HepG2 (cell line): ENCODE measurements around the gene ATP11C. TPM values are rescaled to one million over a fixed set of nuclear protein-coding genes. Genes with fewer than 3 reads are reported as not detected.

Experiments
- ATAC-seq: fragments of 200-7000 bp; cut with Tn5 transposase; 3 replicates; pipeline ENCODE4 v1.9.1; 2020; ENCODE audit warnings: mild to moderate bottlenecking, moderate library complexity
- BruUV-seq: library from RNA; stranded (reverse); fragments of 400-500 nt; replicated peaks from 2 replicates; lab custom pipeline; 2021; lab: Mats Ljungman, UMichigan
- CTCF ChIA-PET: fragments of 300-600 bp; formaldehyde crosslinking; extraction: SDS; loops from one replicate; lab custom pipeline; 2021; ENCODE audit warnings: low total read pairs, inconsistent platforms, low intra/inter-chr PET ratio; lab: Yijun Ruan, JAX
- POLR2A ChIA-PET: fragments of 350-600 bp; sonication (Branson Sonifier 250); formaldehyde crosslinking; loops from one replicate; lab custom pipeline; 2020; ENCODE audit warnings: antibody characterized with exemption, inconsistent platforms; lab: Yijun Ruan, JAX
- DNase-seq: peaks from one replicate; pipeline ENCODE4 v3.0.0-alpha.2; 2015; ENCODE audit warnings: low spot score
- FAIRE-seq: peaks from 3 replicates; lab custom pipeline; 2011; peaks lifted over from hg19 to GRCh38; lab: Jason Lieb, UNC
- H2AFZ ChIP-seq: one replicate; pipeline ENCODE4 v1.6.1; 2011; ENCODE audit warnings: low read length, inconsistent platforms
- H3K27ac ChIP-seq: fragments of 300-600 bp; 3 replicates; pipeline ENCODE4 v1.8.0; 2011; ENCODE audit warnings: mixed run types, mild to moderate bottlenecking, mixed read lengths, low read length, inconsistent platforms; ENCODE audit not compliant: insufficient read depth; ENCODE audit errors: extremely low read length
- H3K27me3 ChIP-seq, 2 experiments: fragments of 200-600 bp in 1 of 2; 2 replicates in 1 of 2; 3 replicates in 1 of 2; pipeline versions ENCODE4 v1.6.0 to v1.8.0; 2011; ENCODE audit warnings: low read length in 2 of 2, mild to moderate bottlenecking in 2 of 2, moderate library complexity in 2 of 2, inconsistent platforms in 1 of 2; ENCODE audit not compliant: insufficient read depth in 2 of 2, control insufficient read depth in 1 of 2
- H3K36me3 ChIP-seq, 2 experiments: fragments of 200-600 bp in 1 of 2; replicated peaks in 1 of 2; 2 replicates in 1 of 2; 3 replicates in 1 of 2; pipeline versions ENCODE4 v1.5.1 to v1.8.0; 2011; ENCODE audit warnings: low read length in 2 of 2, inconsistent platforms in 1 of 2; ENCODE audit not compliant: insufficient read depth in 2 of 2, control insufficient read depth in 1 of 2
- H3K4me1 ChIP-seq: 2 replicates; pipeline ENCODE4 v1.5.1; 2012; ENCODE audit warnings: low read length, inconsistent platforms; ENCODE audit not compliant: insufficient read depth
- H3K4me2 ChIP-seq: 2 replicates; pipeline ENCODE4 v1.6.0; 2011; ENCODE audit warnings: low read depth, low read length, inconsistent platforms
- H3K4me3 ChIP-seq, 3 experiments: fragments of 200-600 bp in 1 of 3; sonication (generic), shearing (Covaris generic) in 1 of 3; replicated peaks in 1 of 3; 2 replicates each; pipeline ENCODE4 v1.5.1; 2011 to 2016; ENCODE audit warnings: low read length in 3 of 3, inconsistent platforms in 2 of 3, low read depth in 2 of 3, mild to moderate bottlenecking in 2 of 3, control low read depth in 1 of 3, mixed read lengths in 1 of 3; ENCODE audit not compliant: insufficient read depth in 1 of 3
- H3K79me2 ChIP-seq: one replicate; pipeline ENCODE4 v1.6.1; 2011; ENCODE audit warnings: low read length, inconsistent platforms; ENCODE audit not compliant: insufficient read depth
- H3K9ac ChIP-seq: 2 replicates; pipeline ENCODE4 v1.6.0; 2011; ENCODE audit warnings: mild to moderate bottlenecking, low read depth, low read length, inconsistent platforms; ENCODE audit not compliant: insufficient read depth
- H3K9me3 ChIP-seq: 2 replicates; pipeline ENCODE4 v1.5.1; 2012; ENCODE audit warnings: mild to moderate bottlenecking, low read length
- H4K20me1 ChIP-seq: 2 replicates; pipeline ENCODE4 v1.6.0; 2011; ENCODE audit warnings: inconsistent platforms, mild to moderate bottlenecking, low read length, moderate library complexity; ENCODE audit not compliant: insufficient read depth
- AKAP8 ChIP-seq: sonication (generic); formaldehyde crosslinking; IDR thresholded peaks from 2 replicates; pipeline ENCODE4 v1.5.1; 2020; ENCODE audit warnings: mild to moderate bottlenecking, missing genetic modification reagents
- CBX5 ChIP-seq: sonication (generic); formaldehyde crosslinking; IDR thresholded peaks from 2 replicates; pipeline ENCODE4 v1.4.0; 2020; ENCODE audit warnings: missing genetic modification reagents, borderline replicate concordance
- DNMT1 ChIP-seq: sonication (generic); formaldehyde crosslinking; IDR thresholded peaks from 2 replicates; pipeline ENCODE4 v1.5.1; 2020; ENCODE audit warnings: mild to moderate bottlenecking, missing genetic modification reagents
- FOXK2 ChIP-seq: fragments of 450-650 bp; IDR thresholded peaks from 2 replicates; pipeline ENCODE4 v1.6.1; 2016
- HMG20A ChIP-seq: IDR thresholded peaks from 2 replicates; pipeline ENCODE4 v1.6.1; 2016; ENCODE audit warnings: borderline replicate concordance
- NFAT5 ChIP-seq: sonication (generic); formaldehyde crosslinking; IDR thresholded peaks from 2 replicates; pipeline ENCODE4 v1.4.0; 2020; ENCODE audit warnings: missing genetic modification reagents
- SMARCC2 ChIP-seq: fragments of 450-650 bp; IDR thresholded peaks from 2 replicates; pipeline ENCODE4 v1.6.1; 2017; ENCODE audit warnings: antibody characterized with exemption, mild to moderate bottlenecking
- ZFP82 ChIP-seq: sonication (generic); formaldehyde crosslinking; IDR thresholded peaks from 2 replicates; pipeline ENCODE4 v1.5.1; 2020; ENCODE audit warnings: mild to moderate bottlenecking, missing genetic modification reagents, borderline replicate concordance
- ZNF205 ChIP-seq: IDR thresholded peaks from 2 replicates; pipeline ENCODE4 v1.6.1; 2018; ENCODE audit warnings: missing biosample characterization, missing genetic modification reagents
- ZNF720 ChIP-seq: sonication (generic); formaldehyde crosslinking; IDR thresholded peaks from 2 replicates; pipeline ENCODE4 v1.4.0; 2020; ENCODE audit warnings: missing genetic modification reagents
- WGBS: methylation state at CpG from one replicate; pipeline ENCODE4 v1.1.6; 2017; ENCODE audit warnings: low lambda C conversion rate; 5-methylcytosine and 5-hydroxymethylcytosine counted together
- in situ Hi-C: cut with HindIII; loops from 2 replicates; pipeline ENCODE4 v1.10.0; 2017; ENCODE audit warnings: low pct_unique_long_range_greater_than_20kb; ENCODE audit not compliant: extremely low pct_ligation_motif_present
- intact Hi-C: fragments of 100-400 bp; cut with micrococcal nuclease; formaldehyde crosslinking; loops from one replicate; pipeline ENCODE4 v1.10.0; 2022; ENCODE audit not compliant: unreplicated experiment
- polyA plus RNA-seq, 8 experiments: library from polyadenylated mRNA; depleted of rRNA in 3 of 8; stranded (reverse) in 7 of 8; unstranded in 1 of 8; fragments of >200 nt; fragmentation: Illumina TruSeq in 4 of 8; extraction: Trizol in 4 of 8; gene quantifications; 2 replicates each; pipeline versions ENCODE4 v1.2.1 to v1.2.3, GENCODE V29; 2011 to 2016; ENCODE audit warnings: low read depth in 4 of 8, missing spikeins in 1 of 8, mixed read lengths in 1 of 8; ENCODE audit not compliant: insufficient read depth in 1 of 8
- total RNA-seq, 5 experiments: library from RNA; depleted of rRNA; stranded (reverse); fragments of >200 nt; fragmentation: Illumina TruSeq; extraction: Trizol; gene quantifications; 2 replicates each; pipeline ENCODE4 v1.2.3, GENCODE V29; 2016; ENCODE audit warnings: low read depth in 1 of 5
- TF ChIP-seq, protein P1 (sequence below): fragments of 450-650 bp; IDR thresholded peaks from 2 replicates; pipeline ENCODE4 v1.6.1; 2017
- TF ChIP-seq, protein P2 (sequence below): sonication (generic); formaldehyde crosslinking; IDR thresholded peaks from 2 replicates; pipeline ENCODE4 v1.4.0; 2020; ENCODE audit warnings: low read depth, mild to moderate bottlenecking, missing genetic modification reagents

ATP11C gene
- total and polyA plus RNA-seq, 2 of the 13 experiments (the other 11 are each of a cell fraction or from before 2014, with no cell fraction given): 8.5 to 16.9 TPM

GRCh38 chrX:139825618-139826017 is 107.2 kb downstream of the ATP11C start:
- no peak overlapping the region for H3K4me2 ChIP-seq
- no peaks in the 10 kb centered on the region for H4K20me1 ChIP-seq
- H3K4me1 ChIP-seq: peaks cover 12% of the 10 kb centered on the region
- H3K9me3 ChIP-seq: no peaks in the 10 kb centered on the region
- no peak for DNase-seq
- no TSS peak for BruUV-seq
- H3K27ac ChIP-seq: no peak overlapping the region
- in situ Hi-C loops: no loop called here
- no peaks in the 10 kb centered on the region for H3K36me3 ChIP-seq
- WGBS: 100% methylated on average over 3 of the region's 3 CpGs
- H3K4me3 ChIP-seq: no peak overlapping the region
- ChIA-PET CTCF (no interaction called here), POLR2A (no interaction called here)
- no peak overlapping the region for H2AFZ ChIP-seq
- no peak overlapping the region for H3K9ac ChIP-seq
- H3K27me3 ChIP-seq: no peaks in the 10 kb centered on the region
- intact Hi-C loops: no loop called here
- TF ChIP-seq, protein P1, sequence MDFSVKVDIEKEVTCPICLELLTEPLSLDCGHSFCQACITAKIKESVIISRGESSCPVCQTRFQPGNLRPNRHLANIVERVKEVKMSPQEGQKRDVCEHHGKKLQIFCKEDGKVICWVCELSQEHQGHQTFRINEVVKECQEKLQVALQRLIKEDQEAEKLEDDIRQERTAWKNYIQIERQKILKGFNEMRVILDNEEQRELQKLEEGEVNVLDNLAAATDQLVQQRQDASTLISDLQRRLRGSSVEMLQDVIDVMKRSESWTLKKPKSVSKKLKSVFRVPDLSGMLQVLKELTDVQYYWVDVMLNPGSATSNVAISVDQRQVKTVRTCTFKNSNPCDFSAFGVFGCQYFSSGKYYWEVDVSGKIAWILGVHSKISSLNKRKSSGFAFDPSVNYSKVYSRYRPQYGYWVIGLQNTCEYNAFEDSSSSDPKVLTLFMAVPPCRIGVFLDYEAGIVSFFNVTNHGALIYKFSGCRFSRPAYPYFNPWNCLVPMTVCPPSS: no peak
- H3K79me2 ChIP-seq: no peaks in the 10 kb centered on the region
- FAIRE-seq: no peak
- no peak for ATAC-seq

DNA sequence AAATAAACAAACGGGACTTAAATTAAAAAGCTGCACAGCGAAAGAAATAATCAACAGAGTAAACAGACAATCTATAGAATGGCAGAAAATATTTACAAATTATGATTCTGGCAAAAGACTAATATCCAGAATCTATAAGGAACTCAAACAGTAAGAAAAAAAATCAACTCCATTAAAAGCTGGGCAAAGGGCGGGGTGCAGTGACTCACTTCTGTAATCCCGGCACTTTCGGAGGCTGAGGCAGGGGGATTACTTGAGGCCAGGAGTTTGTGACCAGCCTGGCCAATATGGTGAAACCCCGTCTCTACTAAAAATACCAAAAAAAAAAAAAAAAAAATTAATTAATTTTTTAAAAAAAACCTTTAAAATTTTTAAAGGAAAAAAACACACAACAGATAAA is 109.0 kb downstream of the ATP11C start:
- WGBS: 98% methylated on average over 6 of the region's 6 CpGs
- no TSS peak for BruUV-seq
- Histone ChIP-seq H3K79me2 (no peaks in the 10 kb centered on the region), H3K9ac (no peak overlapping the region), H2AFZ (no peak overlapping the region), H3K36me3 (no peaks in the 10 kb centered on the region), H3K27ac (no peak overlapping the region), H3K9me3 (no peaks in the 10 kb centered on the region), H3K27me3 (no peaks in the 10 kb centered on the region), H3K4me1 (peaks cover 12% of the 10 kb centered on the region), H3K4me2 (no peak overlapping the region), H3K4me3 (no peak overlapping the region), H4K20me1 (no peaks in the 10 kb centered on the region)
- TF ChIP-seq HMG20A (CRISPR knock-in tag): no peak
- TF ChIP-seq SMARCC2: no peak
- TF ChIP-seq NFAT5 (CRISPR knock-in tag): no peak
- TF ChIP-seq, protein P2, sequence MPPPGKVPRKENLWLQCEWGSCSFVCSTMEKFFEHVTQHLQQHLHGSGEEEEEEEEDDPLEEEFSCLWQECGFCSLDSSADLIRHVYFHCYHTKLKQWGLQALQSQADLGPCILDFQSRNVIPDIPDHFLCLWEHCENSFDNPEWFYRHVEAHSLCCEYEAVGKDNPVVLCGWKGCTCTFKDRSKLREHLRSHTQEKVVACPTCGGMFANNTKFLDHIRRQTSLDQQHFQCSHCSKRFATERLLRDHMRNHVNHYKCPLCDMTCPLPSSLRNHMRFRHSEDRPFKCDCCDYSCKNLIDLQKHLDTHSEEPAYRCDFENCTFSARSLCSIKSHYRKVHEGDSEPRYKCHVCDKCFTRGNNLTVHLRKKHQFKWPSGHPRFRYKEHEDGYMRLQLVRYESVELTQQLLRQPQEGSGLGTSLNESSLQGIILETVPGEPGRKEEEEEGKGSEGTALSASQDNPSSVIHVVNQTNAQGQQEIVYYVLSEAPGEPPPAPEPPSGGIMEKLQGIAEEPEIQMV (CRISPR knock-in tag): no peak
- TF ChIP-seq ZFP82 (CRISPR knock-in tag): no peak
- TF ChIP-seq ZNF720 (CRISPR knock-in tag): no peak
- no peak for TF ChIP-seq CBX5 (CRISPR knock-in tag)
- no peak for TF ChIP-seq AKAP8 (CRISPR knock-in tag)
- no peak for TF ChIP-seq ZNF205 (CRISPR knock-in tag)
- no peak for TF ChIP-seq FOXK2
- no peak for TF ChIP-seq DNMT1
- intact Hi-C loops: no loop called here
- ATAC-seq (no peak), FAIRE-seq (no peak), DNase-seq (no peak)
- CTCF ChIA-PET: no interaction called here
- POLR2A ChIA-PET: no interaction called here
- in situ Hi-C loops: no loop called here
